CD4-positive, alpha-beta T cell treated with Interleukin-15 for 4 hours (primary cell): Measurements from ENCODE around the gene CWC27.
A peak's percentile ranks its signal among the peaks of the same experiment; 100 is the strongest.

Source experiments
- DNase-seq: peaks from one replicate; pipeline ENCODE4 v3.0.0-alpha.2; 2020; ENCODE audit warnings: low spot score

Gene CWC27

DNA sequence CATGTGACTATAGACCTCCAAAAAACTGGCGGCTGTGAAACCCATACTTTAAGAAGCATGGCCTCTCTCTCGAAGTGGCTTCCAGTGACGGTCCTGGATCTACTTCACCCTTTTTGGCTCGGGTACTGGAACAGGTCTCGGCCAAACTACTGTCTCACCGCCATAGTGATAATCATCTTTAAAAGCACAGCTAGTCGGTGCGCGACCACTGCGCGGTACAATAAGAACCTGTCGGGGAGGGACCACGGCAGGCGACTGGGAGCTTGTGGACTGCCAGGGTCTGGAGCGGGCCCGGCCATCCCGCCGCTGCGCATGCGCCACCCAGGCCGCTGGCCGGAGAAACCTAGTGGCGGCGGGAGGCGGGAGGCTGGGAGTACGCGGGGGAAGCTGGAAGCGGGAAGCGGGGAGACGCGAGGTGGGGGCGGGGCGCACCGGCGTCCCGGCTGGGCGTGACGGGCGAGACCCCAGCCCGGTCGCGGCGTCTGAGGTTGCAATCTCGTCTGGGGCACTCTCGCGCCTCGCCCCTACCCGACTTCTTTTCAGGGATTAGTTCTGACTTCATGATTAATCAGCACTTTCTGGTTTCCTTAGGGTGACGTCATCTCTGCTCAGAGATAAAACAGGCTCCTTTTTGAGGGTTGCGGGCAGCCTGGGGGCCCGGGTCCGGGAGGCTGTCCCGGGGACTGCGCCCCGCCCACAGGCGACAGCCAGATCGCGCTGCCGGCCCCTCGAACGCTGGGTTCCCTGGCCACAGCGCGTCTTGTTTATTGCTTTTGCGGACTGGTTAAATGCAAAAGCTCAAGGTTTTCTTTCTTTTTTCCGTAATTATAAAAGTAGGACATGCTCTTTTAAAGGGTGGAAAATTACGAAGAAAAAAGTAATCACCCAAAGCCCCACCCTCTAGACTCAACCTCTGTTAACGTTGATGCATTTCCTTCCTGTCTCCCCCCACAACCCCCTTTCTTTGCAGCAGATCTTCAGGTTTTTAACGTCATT lies 266.8 kb downstream of the CWC27 start:
- DNase-seq, result peak; percentile 90

GRCh38 chr5:65037831-65038815 lies 269.4 kb downstream of the CWC27 start:
- peak; percentile 37 for DNase-seq

- no peak for DNase-seq
Measured at GRCh38 chr5:65041296-65042158, 272.8 kb downstream of the CWC27 start.

- no peak for DNase-seq
Measured at GRCh38 chr5:65043843-65044359, 275.2 kb downstream of the CWC27 start.

- no peak for DNase-seq
Measured at GRCh38 chr5:65047225-65047624, 278.5 kb downstream of the CWC27 start.

- no peak for DNase-seq
Measured at GRCh38 chr5:65047948-65048690, 279.4 kb downstream of the CWC27 start.

GRCh38 chr5:65050140-65050539 lies 281.4 kb downstream of the CWC27 start:
- DNase-seq, result no peak

- no peak for DNase-seq
Measured at GRCh38 chr5:65050826-65051498, 282.2 kb downstream of the CWC27 start.

DNA sequence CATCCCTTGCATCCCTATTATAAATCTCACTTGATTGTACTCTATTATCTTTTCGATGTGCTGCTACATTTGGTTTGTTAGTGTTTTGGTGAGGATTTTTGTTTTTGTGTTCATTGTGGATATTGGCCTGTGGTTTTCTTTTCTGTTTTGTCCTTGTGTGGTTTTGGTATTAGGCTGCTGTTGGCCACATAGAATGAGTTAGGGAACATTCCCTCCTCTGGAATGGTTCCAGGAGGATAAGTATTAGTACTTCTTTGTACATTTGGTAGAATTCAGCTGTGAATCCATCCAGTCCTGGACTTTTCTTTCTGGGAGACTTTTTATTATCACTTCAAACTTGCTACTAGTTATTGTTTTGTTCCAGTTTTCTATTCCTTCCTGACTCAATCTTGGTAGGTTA lies 287.2 kb downstream of the CWC27 start:
- DNase-seq, result no peak

GRCh38 chr5:65059681-65060598 lies 291.2 kb downstream of the CWC27 start:
- no peak for DNase-seq

- DNase-seq, result no peak
Measured at GRCh38 chr5:65061250-65061973, 292.7 kb downstream of the CWC27 start.

- DNase-seq, result no peak
Measured at GRCh38 chr5:65061974-65062353, 293.2 kb downstream of the CWC27 start.

DNA sequence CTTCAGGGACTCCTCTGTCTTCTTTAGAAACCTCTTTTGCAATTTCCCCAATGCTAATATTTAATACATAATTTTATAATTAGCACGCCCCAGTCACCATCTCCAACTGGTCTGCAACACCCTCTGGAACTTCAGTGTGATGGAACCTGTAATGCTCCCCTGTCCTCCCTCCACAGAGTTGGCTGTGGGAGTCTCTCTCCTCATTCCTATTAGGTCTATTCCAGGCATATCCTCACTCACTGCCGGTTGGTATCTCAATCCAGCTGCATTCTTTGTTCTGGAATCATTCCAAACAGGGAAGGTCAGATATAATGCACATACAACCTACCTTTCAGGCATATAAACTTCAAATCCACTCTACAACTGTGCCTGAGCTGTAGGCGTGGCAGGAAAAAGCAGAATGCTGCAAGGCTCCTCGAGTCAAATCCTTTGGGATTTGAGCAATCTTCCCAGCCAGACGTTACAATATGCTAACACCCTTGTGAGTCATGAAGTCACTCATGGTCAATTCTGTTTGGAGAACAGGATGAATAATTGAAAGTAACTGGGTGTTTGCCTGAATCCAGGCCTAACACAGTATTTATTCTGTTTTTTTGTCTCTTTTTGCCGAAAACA lies 293.8 kb downstream of the CWC27 start:
- DNase-seq, result no peak

DNA sequence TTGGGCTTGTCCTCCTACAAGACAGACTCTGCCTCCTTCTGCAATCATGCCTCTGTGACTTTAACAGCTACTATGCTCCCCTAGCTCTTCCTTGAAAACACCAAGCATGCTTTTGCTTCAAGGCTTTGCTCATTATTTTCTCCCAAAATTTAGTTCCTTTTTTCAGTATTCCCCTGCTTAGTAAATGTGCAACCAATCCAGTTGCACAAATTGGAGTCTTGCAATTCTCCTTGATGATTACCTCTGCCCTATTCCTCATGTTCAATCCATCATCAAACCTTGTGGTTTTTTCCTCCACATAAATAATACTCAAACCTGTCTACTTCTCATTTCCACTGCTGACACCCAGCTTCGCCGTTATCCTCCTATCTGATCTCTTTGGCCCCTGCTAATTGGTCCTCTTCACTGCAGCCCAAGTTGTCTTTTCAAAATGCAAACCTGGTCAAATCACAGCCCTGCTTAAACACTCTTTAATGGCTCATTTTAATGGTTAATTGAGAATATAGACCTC lies 296.3 kb downstream of the CWC27 start:
- DNase-seq, result no peak

DNA sequence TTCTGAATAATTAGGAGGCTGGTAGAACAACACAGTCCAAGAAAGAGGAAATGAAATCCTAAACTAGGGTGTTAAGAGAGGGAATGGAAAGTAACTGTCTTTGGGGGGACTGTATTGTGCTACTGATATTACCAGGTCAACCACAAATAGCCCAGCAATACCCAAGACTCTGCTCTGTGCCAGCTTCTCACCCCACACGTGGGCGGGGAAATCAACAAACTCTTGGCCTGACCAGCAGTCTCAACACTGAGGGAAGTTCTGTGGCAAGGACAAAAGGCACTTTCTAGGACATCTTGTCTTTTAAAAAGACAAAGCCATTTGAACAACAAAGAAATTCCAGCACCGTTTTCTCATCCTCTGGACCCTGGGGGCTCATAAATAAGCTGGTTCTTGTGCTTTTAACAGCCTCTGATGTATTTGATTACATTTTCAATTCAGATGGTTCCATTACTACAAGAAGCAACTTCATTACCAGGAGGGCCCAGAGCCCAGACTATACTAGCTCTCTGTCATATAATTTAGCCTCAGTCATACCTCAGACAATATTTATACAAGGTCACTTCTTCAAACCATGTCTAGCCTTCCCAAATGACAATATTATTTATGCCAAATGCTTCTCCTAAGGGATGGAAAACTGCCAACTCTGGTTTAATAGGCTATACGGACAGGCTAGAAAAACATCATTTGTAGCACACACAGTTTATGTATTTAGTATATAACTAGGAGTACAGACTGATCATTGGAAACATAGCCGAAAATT lies 297.8 kb downstream of the CWC27 start:
- no peak for DNase-seq

GRCh38 chr5:65067147-65067506 lies 298.4 kb downstream of the CWC27 start:
- no peak for DNase-seq
